ENCODE data around the gene TOX2. TPM values are rescaled to one million over a fixed set of nuclear protein-coding genes. Genes with fewer than 3 reads are reported as not detected.

The TOX2 gene
- total RNA-seq, 1 experiment from 2014 or later: 1.7 TPM

DNA sequence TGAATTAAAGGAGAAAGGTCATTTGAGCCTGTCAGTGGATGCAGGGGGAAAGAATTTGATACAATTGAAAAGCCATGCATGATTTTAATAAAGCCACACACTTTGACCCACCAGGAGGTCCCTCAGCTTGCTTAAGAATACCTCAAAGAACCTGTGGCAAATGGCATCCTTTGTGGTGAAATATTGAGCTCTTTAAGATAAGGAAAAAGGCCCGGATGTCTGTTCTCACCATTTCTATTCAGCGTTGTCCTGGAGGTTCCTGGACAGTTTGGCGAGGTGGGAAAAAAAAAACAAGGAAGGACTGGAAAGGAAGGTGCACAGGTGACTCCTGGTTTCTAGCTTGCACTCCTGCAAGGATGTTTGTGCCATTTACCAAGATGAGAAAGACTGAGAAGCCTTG, 91.0 kb downstream of the TOX2 start:
- no peak overlapping the region for H2AK5ac ChIP-seq (ENCODE audit: insufficient read length, low read length)
- H3K23me2 ChIP-seq (ENCODE audit: insufficient read length, low read depth, low read length, poor library complexity, severe bottlenecking): no peaks in the 10 kb centered on the region
- H4K5ac ChIP-seq (ENCODE audit: insufficient read length, low read depth, low read length): no peak overlapping the region
- H3K18ac ChIP-seq (ENCODE audit: insufficient read length, low read depth, low read length): no peak overlapping the region
- H2BK5ac ChIP-seq (ENCODE audit: insufficient read length, low read length): no peak overlapping the region
- no peaks in the 10 kb centered on the region for H3K79me1 ChIP-seq (ENCODE audit: insufficient read depth, low read depth, low read length, poor library complexity, severe bottlenecking)
- no peak overlapping the region for H4K8ac ChIP-seq (replicated peaks; ENCODE audit: insufficient read length, low read depth, low read length)
- no peak overlapping the region for H3K14ac ChIP-seq (ENCODE audit: insufficient read depth, low read length)
- H4K20me1 ChIP-seq (ENCODE audit: control insufficient read depth, insufficient read depth, insufficient read length): no peaks in the 10 kb centered on the region
- H3K36me3 Mint-ChIP-seq (ENCODE audit: insufficient read depth in 1 of 3, low read depth in 3 of 3): no peaks in the 10 kb centered on the region
- no peaks in the 10 kb centered on the region for H3K79me2 ChIP-seq (ENCODE audit: insufficient read depth, low read length)
- H3K9me3 Mint-ChIP-seq: no peaks in the 10 kb centered on the region
- H3K4me1 ChIP-seq (ENCODE audit: insufficient read depth, low read length): no peaks in the 10 kb centered on the region
- no peak overlapping the region for H3K4me2 ChIP-seq (ENCODE audit: insufficient read depth, insufficient read length, low read length)
- WGBS (ENCODE audit: extremely low coverage, insufficient read length, low lambda C conversion rate): no CpG with 5 or more reads among the region's 3 CpGs
- no peak overlapping the region for H2AFZ ChIP-seq (ENCODE audit: low read length)
- no peak overlapping the region for H2BK12ac ChIP-seq (ENCODE audit: insufficient read length, low read depth, low read length)
- H4K91ac ChIP-seq (ENCODE audit: insufficient read length, low read depth, low read length): no peak overlapping the region
- H3K56ac ChIP-seq (ENCODE audit: insufficient read length, low read depth, low read length): no peak overlapping the region
- H2BK15ac ChIP-seq (ENCODE audit: low read depth, low read length): no peak overlapping the region
- H3K27ac ChIP-seq (ENCODE audit: insufficient read length, low read depth, low read length): no peak overlapping the region
- H3K27me3 Mint-ChIP-seq (ENCODE audit: low read depth): peaks cover 3% of the 10 kb centered on the region
- no peak overlapping the region for H3K9ac ChIP-seq (ENCODE audit: extremely low read depth, insufficient read length, low read length)
- no peaks in the 10 kb centered on the region for H3K9me3 ChIP-seq (ENCODE audit: control insufficient read depth, low read depth, low read length)
- H2BK20ac ChIP-seq (ENCODE audit: low read depth, low read length, poor library complexity, severe bottlenecking): no peak overlapping the region
- no peaks in the 10 kb centered on the region for H3K4me1 Mint-ChIP-seq
- H3K27ac Mint-ChIP-seq: no peak overlapping the region
- H3K4me3 Mint-ChIP-seq: no peak overlapping the region
- no peak overlapping the region for H2BK120ac ChIP-seq (ENCODE audit: low read depth, low read length, poor library complexity, severe bottlenecking)
- no peaks in the 10 kb centered on the region for H3K27me3 ChIP-seq (ENCODE audit: insufficient read depth, low read length)
- no peak overlapping the region for H3T11ph ChIP-seq (ENCODE audit: low read length)
- H3K4ac ChIP-seq (ENCODE audit: low read depth, low read length): no peak overlapping the region
- H3K23ac ChIP-seq (ENCODE audit: insufficient read length, low read depth, low read length): no peak overlapping the region
- TF ChIP-seq, protein P1, sequence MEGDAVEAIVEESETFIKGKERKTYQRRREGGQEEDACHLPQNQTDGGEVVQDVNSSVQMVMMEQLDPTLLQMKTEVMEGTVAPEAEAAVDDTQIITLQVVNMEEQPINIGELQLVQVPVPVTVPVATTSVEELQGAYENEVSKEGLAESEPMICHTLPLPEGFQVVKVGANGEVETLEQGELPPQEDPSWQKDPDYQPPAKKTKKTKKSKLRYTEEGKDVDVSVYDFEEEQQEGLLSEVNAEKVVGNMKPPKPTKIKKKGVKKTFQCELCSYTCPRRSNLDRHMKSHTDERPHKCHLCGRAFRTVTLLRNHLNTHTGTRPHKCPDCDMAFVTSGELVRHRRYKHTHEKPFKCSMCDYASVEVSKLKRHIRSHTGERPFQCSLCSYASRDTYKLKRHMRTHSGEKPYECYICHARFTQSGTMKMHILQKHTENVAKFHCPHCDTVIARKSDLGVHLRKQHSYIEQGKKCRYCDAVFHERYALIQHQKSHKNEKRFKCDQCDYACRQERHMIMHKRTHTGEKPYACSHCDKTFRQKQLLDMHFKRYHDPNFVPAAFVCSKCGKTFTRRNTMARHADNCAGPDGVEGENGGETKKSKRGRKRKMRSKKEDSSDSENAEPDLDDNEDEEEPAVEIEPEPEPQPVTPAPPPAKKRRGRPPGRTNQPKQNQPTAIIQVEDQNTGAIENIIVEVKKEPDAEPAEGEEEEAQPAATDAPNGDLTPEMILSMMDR (conservative IDR thresholded peaks at IDR 0.05): no peak
- DNase-seq: no peak
